Skin of body (tissue), 2 donors: ENCODE results near the gene WDR86. TPM values are rescaled to one million over a fixed set of nuclear protein-coding genes. Genes with fewer than 3 reads are reported as not detected.

Source experiments
- DNase-seq: peaks from one replicate; lab custom pipeline; 2025; lab: John Stamatoyannopoulos, UW
- total RNA-seq: library from RNA; depleted of rRNA; stranded (reverse); fragments of >200 nt; gene quantifications from one replicate; pipeline ENCODE4 v1.2.3, GENCODE V29; 2014

WDR86 gene
- total RNA-seq, 1 donor from 2014 or later = 14.0 TPM

DNA sequence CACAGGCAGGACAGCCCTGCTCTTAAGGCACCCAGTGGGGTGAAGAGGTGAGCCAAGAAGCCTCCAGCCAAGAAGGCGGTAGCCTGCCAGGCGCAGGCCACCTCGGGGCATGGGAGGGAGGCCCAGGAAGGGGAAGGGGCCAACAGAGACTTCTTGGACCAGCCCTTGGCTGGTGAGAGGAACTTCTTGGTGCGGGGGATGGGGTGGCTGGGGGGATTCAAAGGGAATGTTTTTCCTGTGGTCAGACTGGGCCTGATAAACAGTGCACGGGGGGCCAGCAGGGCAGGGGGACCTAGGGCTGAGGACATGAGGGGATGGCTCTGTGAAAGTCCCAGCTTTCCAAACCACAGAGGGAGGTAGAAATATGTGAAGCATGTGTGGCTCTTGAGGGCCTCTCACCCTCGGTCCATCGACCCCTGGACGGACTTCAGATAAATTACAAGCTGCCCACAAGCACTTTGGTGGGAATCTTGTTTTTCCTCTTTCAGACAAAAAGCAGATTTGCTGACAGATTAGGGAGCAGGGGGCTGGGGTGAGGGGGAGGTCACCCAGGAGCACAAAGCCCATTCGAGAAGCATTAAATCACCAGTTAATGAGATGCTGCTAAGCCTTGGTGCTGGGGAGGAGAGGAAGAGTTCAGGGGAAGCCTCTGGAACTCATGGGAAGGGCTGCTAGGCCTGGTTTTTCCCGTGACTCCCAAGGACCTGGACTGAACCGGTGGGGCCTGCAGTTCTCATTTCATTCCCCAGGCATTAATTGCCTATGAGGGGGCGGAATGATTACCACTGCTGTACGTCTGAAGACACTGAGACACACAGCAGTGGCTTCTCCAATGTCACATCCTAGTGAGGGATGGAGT, 18.8 kb upstream of the WDR86 start:
- peak; percentile 17 for DNase-seq

DNA sequence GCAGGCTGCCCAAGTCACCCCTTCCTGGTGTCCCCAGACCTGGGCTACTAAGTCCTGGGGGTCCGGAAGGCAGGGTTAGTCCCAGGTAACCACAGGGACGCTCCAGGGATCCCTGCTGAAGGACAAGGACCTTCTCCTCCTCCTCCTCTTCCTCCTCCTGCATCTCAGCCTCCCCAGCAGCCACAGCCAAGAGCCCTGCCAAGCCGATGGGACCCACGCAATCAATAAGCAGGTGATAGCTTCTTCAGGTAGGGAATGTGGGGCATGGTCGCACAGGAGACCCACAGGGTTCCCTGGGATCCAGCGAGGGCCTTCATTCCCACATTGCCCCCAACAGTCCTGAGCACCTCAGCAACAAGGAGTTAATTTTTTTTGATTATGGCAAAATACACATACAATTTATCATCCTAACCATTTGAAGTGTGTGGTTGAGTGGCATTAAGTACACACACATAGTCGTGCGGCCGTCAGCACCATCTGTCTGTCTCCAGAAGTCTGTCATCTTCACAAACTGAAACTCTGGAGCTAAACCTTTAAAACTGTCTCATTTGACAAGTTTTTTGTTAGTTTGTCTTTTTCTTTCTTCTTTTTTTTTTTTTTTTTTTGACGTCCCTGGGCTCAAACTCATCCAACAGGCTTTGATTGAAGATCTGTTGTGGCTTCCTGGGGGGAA, 18.0 kb upstream of the WDR86 start:
- DNase-seq = no peak

DNA sequence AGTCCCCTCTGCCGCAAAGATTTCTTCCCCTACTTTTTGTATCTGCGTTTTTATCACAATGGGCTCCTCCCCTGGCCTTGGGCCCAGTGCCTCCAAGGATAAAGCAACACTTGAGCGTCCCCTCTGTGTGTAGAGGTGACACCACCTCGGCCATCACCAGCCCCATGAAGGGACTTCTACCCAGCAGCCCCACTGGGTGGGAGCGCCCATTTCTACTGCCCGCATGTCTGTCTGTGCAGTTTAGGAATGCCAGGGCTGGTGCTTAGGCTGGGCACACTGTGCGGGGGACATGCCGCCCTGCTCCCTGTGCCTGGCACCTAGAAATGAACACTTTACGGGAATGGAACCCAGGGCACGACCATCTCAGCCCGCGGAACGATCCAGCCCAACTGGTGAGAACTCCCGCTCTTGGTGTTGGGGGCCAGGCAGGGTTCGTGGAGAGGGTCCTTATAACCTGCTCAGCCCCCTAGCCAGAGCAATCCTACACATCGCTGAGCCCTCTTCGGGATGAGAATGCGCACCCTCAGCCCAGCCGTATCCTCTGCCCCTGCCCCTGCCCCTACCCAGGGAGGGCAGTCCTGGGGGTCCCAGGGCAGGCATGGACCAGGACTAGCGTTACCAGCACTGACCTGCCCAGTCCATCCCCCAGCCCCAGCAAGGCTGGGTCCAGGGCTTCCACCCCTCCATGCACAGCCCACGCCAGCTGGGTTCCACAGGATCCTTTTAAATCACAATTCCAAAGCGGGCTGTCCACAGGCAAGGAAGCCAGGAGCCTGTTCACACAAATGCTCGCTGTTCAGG, 17.3 kb upstream of the WDR86 start:
- no peak for DNase-seq

- DNase-seq = peak; percentile 18
Measured at GRCh38 chr7:151426441-151426903, 16.6 kb upstream of the WDR86 start.

DNA sequence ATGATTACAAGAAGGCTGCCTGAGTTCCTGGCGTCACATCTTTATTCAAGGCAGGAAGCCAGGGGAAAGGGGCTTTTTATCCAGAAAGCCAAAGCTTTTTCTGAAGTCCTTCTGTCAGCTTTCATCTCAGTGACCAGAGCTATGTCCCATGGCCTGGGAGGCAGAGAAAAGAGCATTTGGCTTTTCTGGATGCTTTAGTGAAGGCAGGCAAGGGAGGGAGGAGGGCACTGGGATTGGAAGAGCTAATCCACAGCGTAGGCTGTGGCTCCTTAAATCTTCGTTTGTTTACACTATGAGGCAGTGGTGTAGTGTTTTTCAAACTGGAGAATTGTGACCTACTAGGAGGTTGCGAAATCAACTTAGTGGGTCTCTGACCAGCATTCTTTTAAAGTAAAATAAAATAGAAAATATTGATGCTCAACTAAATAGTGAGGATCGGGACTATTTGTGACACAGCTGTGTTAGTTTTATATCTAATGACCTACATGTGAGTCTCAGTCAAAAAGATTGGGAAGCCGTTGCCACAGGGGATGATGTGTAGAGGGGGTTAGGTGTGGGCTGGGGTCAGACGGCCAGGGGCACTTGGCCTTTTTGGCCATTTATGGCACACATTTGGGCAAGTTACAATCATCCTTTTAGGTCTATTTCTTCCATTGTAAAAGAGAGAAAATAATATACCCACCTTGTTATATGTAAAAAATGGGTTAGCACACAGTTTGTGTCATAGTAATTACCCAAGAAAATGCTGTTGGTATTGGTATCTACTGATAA, 16.0 kb upstream of the WDR86 start:
- no peak for DNase-seq

GRCh38 chr7:151424799-151425198, 15.0 kb upstream of the WDR86 start:
- DNase-seq = no peak

- no peak for DNase-seq
Measured at GRCh38 chr7:151423936-151424335, 14.1 kb upstream of the WDR86 start.

DNA sequence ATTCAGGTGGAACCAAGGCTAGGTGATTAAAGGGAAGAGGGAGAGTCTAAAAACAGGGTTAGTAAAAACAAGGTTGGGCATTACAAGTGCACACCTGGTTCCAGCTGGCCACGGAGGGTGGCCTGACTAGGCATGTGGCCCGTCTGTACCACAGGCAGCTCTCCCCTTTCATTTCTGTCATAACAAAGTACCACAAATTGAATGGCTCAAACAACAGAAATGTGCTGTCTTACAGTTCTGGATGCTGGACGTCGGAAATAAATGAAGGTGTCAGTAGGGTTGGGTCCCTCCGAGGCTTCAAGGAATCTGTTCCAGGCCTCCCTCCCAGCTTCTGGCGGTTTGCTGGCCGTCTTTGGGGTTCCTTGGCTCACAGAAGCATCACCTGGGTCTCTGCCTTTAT, 13.4 kb upstream of the WDR86 start:
- DNase-seq = no peak

DNA sequence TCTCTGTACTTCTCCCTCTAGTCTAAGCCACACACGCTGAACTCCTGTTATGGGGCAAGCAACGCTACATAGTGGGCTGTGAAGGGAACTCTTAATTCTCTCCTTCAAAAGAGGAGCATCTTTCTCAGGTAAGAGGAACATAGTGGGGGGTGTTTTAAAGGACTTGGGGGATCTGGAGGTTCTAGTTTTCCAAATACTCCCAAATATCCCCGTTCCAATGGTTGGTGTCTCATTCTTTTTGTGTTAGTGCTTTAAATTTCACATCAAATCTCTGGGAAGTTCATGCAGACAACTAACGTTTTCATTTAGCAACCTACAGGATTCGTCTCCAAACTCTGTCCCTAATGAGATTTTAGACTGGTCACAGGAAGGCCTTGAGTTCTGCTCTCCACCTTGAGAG, 12.4 kb upstream of the WDR86 start:
- no peak for DNase-seq

GRCh38 chr7:151420144-151420543, 10.3 kb upstream of the WDR86 start:
- no peak for DNase-seq

DNA sequence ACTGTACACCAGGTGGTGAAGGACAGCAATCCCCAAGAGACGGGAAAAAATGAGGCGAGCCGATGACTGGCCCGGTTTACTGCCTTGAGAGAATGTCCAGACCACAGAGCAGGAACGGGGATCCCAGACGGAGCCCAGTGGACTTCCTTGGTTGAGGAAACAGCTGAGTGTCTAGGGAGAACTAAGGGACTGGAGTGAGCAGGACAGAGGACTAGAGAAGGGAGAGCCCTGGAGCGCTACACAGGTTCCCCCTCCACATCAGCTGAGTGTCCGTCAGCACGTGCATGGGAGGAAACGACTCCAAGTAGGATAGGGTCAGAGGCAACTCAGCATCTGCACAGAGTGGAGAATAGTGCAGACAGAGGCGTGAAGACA, 7.1 kb upstream of the WDR86 start:
- no peak for DNase-seq

- no peak for DNase-seq
Measured at GRCh38 chr7:151416112-151416940, 6.5 kb upstream of the WDR86 start.

GRCh38 chr7:151415375-151416105, 5.7 kb upstream of the WDR86 start:
- no peak for DNase-seq

GRCh38 chr7:151413241-151413640, 3.4 kb upstream of the WDR86 start:
- DNase-seq = no peak

- no peak for DNase-seq
Measured at GRCh38 chr7:151412318-151412717, 2.5 kb upstream of the WDR86 start.

DNA sequence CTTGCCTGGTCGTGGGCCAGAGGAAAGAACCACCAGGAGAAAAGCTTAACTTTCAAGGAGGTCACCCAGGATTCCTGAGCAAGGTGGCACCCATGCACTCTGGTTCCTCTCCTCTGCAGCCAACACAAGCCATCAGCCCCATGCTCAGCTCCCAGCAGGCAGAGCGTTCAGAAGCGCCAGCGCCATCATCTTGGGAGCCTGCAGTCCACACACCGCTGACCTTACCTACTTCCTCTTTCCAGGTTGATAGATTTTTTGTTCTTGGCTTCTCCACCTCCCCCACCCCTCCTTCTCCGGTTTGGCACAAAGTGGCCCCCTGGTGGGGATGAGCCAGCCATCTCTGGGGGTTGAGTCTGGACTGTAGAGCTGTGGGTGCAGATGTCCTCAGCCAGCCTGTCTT, 1.7 kb upstream of the WDR86 start:
- no peak for DNase-seq

DNA sequence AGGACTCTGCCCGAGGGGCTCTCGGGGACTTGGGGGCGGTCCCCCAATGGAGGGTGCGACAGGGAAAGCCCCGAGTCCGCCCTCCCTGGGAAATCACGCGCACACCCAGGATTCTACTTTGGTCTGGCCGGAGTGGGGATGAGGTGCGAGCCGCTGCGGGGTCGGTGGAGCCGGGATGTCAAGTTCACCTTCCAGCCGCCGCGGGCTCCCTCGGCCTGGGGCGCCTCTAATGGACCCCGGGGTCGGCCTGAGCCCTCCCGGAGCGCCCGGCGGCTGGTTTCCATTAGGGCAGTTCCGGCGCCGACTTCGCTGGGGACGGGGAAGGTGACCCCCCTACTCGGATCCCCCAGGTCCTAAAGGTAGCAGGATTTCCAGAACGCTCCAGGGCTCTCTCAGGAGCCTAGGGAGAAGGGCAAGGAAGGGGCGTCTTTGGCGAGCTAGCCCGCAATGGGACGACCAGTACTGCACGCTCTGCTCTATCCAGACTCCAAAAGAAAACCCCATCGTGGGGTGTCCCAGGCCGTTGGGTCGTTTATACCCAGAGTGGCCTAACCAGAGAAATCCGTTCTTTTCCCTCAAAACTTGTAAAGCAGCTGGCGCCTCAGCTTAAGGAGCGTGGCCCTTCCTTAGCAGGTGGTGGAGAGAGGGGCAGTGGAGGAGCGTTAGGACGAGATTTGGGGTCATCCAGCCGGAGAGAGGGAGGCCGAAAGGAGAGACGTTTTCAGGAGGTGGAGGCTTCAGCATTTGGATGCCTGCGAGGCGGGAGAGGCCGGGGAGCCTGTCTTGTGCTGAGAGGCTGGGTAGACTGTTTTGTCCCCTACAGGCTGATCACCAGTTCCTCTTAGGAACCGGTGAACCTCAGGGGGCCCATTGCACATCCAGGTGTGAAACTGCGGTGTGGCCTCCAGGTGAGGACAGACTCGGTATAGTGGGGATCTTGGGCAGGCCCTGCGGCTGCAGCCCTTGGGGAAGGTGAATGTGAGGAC, 860 bp upstream of the WDR86 start:
- DNase-seq = no peak
